ENCODE data around the gene ASCL2.

DNA sequence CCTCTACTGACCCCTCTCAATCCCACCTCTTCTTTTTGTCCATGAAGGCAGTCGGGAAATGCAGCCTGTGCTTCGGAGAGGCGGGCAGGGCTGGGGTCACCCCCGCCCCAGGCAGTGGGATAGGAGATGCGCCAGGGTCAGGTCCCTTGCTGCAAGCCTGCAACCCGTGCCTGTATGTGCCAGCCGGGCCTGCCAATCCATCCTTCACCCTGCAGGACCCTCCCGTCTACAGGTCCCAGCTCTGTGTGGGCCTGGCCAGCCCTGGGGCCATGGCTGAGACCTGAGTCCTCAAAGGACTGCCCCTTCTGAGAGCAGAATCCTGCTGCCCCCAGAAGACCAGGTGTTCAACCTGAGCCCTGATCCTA is 10.9 kb downstream of the ASCL2 start:
- TF ChIP-seq, protein P1, sequence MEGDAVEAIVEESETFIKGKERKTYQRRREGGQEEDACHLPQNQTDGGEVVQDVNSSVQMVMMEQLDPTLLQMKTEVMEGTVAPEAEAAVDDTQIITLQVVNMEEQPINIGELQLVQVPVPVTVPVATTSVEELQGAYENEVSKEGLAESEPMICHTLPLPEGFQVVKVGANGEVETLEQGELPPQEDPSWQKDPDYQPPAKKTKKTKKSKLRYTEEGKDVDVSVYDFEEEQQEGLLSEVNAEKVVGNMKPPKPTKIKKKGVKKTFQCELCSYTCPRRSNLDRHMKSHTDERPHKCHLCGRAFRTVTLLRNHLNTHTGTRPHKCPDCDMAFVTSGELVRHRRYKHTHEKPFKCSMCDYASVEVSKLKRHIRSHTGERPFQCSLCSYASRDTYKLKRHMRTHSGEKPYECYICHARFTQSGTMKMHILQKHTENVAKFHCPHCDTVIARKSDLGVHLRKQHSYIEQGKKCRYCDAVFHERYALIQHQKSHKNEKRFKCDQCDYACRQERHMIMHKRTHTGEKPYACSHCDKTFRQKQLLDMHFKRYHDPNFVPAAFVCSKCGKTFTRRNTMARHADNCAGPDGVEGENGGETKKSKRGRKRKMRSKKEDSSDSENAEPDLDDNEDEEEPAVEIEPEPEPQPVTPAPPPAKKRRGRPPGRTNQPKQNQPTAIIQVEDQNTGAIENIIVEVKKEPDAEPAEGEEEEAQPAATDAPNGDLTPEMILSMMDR (IDR thresholded peaks at IDR 0.05; ENCODE audit: extremely low read depth in 1 of 2, insufficient read depth in 1 of 2, low read depth in 1 of 2, low read length in 2 of 2): no peak
- TF ChIP-seq POLR2A (IDR thresholded peaks at IDR 0.05; ENCODE audit: low read depth, low read length) (no peak), POLR2AphosphoS5 (IDR thresholded peaks at IDR 0.05; ENCODE audit: insufficient read depth, low read depth, low read length) (no peak), MYC (IDR thresholded peaks at IDR 0.05; ENCODE audit: low read depth, low read length) (no peak), FOS (IDR thresholded peaks at IDR 0.05; ENCODE audit: borderline replicate concordance, insufficient read depth, low read length) (no peak), GATA2 (IDR thresholded peaks at IDR 0.05; ENCODE audit: insufficient read depth, insufficient read length, low read depth, low read length) (no peak)
- TF ChIP-seq, protein P2, sequence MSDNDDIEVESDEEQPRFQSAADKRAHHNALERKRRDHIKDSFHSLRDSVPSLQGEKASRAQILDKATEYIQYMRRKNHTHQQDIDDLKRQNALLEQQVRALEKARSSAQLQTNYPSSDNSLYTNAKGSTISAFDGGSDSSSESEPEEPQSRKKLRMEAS (IDR thresholded peaks at IDR 0.05; ENCODE audit: insufficient read depth, insufficient read length): no peak

All from endothelial cell of umbilical vein (primary cell).